Thyroid gland (tissue), 4 donors: Measurements from ENCODE around the gene ZNF593. TPM values are rescaled to one million over a fixed set of nuclear protein-coding genes. Genes with fewer than 3 reads are reported as not detected.

Experiments
- DNase-seq, 2 donors: peaks; one replicate each; pipeline ENCODE4 v3.0.0-alpha.2; 2019
- H3K27ac ChIP-seq, 3 donors: fragments of 200-600 bp; sonication (generic); 1 replicate in 2 of 3; 2 replicates in 1 of 3; pipeline ENCODE4 v1.5.1; 2016 to 2019; ENCODE audit warnings: mild to moderate bottlenecking in 1 of 3, moderate library complexity in 1 of 3
- H3K27me3 ChIP-seq: fragments of 200-600 bp; sonication (generic); one replicate; pipeline ENCODE4 v1.5.1; 2019
- H3K36me3 ChIP-seq, 2 donors: fragments of 200-600 bp; sonication (generic); one replicate each; pipeline ENCODE4 v1.5.1; 2016 to 2019
- H3K4me1 ChIP-seq, 2 donors: fragments of 200-600 bp; sonication (generic); one replicate each; pipeline ENCODE4 v1.5.1; 2017 to 2019
- H3K4me3 ChIP-seq, 3 donors: fragments of 200-600 bp; sonication (generic); replicated peaks in 1 of 3; 1 replicate in 2 of 3; 2 replicates in 1 of 3; pipeline ENCODE4 v1.5.1; 2016; ENCODE audit warnings: mild to moderate bottlenecking in 1 of 3
- H3K9me3 ChIP-seq: fragments of 200-600 bp; sonication (generic); one replicate; pipeline ENCODE4 v1.5.1; 2017
- POLR2A ChIP-seq, 2 donors: fragments of 450-650 bp; IDR thresholded peaks; one replicate each; pipeline ENCODE4 v1.6.1; 2017; ENCODE audit warnings: antibody characterized with exemption in 2 of 2, mild to moderate bottlenecking in 2 of 2, moderate library complexity in 1 of 2
- WGBS, 2 donors: methylation state at CpG; one replicate each; pipeline ENCODE4 v1.1.5; 2017; 5-methylcytosine and 5-hydroxymethylcytosine counted together
- intact Hi-C: fragments of 100-400 bp; cut with DNase I; formaldehyde crosslinking; loops from one replicate; pipeline ENCODE4 v1.15.1; 2023
- total RNA-seq, 4 donors: library from RNA; depleted of rRNA; stranded (reverse); fragments of >200 nt; gene quantifications; one replicate each; pipeline ENCODE4 v1.2.3, GENCODE V29; 2016
- TF ChIP-seq, protein P1 (sequence below), 6 experiments: fragments of 200-600 bp in 3 of 6; fragments of 450-650 bp in 3 of 6; sonication (generic) in 3 of 6; IDR thresholded peaks; one replicate each; pipeline ENCODE4 v1.5.1; 2016 to 2019; ENCODE audit warnings: antibody characterized with exemption in 6 of 6, mild to moderate bottlenecking in 2 of 6, inconsistent platforms in 1 of 6, moderate library complexity in 1 of 6

The ZNF593 gene
- total RNA-seq, 4 donors from 2014 or later: 18.3 to 65.8 (median 27.3) TPM

DNA sequence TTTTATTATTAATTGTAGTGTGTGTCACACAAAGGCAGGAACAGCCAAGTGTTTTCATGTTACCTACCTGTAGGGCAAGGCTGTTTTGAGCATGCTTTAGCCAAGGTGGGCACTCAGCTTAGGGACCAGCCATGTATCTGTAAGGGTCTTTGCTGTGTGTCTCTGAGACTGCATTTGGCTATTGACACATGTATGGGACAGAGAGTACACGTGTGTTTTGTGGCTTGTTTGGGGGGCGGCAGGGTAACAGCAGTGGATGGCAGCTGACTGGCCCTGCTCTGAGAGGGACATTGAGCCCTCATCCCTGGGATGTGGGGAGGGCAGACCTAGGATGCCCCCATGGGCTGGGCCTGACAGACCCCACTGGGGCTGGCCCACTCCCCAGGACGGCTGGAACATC lies 27.6 kb downstream of the ZNF593 start:
- DNase-seq: no peak
- H3K27ac ChIP-seq: no peak overlapping the region
- H3K9me3 ChIP-seq: no peaks in the 10 kb centered on the region
- TF ChIP-seq POLR2A (IDR thresholded peaks at IDR 0.05): no peak
- TF ChIP-seq, protein P1, sequence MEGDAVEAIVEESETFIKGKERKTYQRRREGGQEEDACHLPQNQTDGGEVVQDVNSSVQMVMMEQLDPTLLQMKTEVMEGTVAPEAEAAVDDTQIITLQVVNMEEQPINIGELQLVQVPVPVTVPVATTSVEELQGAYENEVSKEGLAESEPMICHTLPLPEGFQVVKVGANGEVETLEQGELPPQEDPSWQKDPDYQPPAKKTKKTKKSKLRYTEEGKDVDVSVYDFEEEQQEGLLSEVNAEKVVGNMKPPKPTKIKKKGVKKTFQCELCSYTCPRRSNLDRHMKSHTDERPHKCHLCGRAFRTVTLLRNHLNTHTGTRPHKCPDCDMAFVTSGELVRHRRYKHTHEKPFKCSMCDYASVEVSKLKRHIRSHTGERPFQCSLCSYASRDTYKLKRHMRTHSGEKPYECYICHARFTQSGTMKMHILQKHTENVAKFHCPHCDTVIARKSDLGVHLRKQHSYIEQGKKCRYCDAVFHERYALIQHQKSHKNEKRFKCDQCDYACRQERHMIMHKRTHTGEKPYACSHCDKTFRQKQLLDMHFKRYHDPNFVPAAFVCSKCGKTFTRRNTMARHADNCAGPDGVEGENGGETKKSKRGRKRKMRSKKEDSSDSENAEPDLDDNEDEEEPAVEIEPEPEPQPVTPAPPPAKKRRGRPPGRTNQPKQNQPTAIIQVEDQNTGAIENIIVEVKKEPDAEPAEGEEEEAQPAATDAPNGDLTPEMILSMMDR (IDR thresholded peaks at IDR 0.05): no peak
- no peak overlapping the region for H3K4me3 ChIP-seq
- H3K27me3 ChIP-seq: no peaks in the 10 kb centered on the region
- no peaks in the 10 kb centered on the region for H3K4me1 ChIP-seq
- intact Hi-C loops: no loop called here
- no peaks in the 10 kb centered on the region for H3K36me3 ChIP-seq
- WGBS, 2 donors: 90 to 92% methylated on average over 3 of the region's 3 CpGs

GRCh38 chr1:26197813-26198212 lies 28.1 kb downstream of the ZNF593 start:
- Histone ChIP-seq H3K36me3 (no peaks in the 10 kb centered on the region), H3K27ac (no peak overlapping the region), H3K9me3 (no peaks in the 10 kb centered on the region), H3K4me1 (no peaks in the 10 kb centered on the region), H3K27me3 (no peaks in the 10 kb centered on the region), H3K4me3 (no peak overlapping the region)
- no peak for DNase-seq
- 74 to 84% methylated on average over 7 to 11 of the region's 11 CpGs for WGBS, 2 donors
- intact Hi-C loops: no loop called here
- TF ChIP-seq, protein P1 (IDR thresholded peaks at IDR 0.05): no peak
- TF ChIP-seq POLR2A (IDR thresholded peaks at IDR 0.05): no peak

GRCh38 chr1:26200413-26200812 lies 30.7 kb downstream of the ZNF593 start:
- intact Hi-C loops: no loop called here
- no peaks in the 10 kb centered on the region for H3K27me3 ChIP-seq
- no peak overlapping the region for H3K4me3 ChIP-seq
- H3K36me3 ChIP-seq: no peaks in the 10 kb centered on the region
- H3K9me3 ChIP-seq: no peaks in the 10 kb centered on the region
- no peak overlapping the region for H3K27ac ChIP-seq
- TF ChIP-seq, protein P1 (IDR thresholded peaks at IDR 0.05): no peak
- no peak for TF ChIP-seq POLR2A (IDR thresholded peaks at IDR 0.05)
- no peaks in the 10 kb centered on the region for H3K4me1 ChIP-seq
- 81 to 95% methylated on average over 4 to 5 of the region's 5 CpGs for WGBS, 2 donors
- no peak for DNase-seq

- TF ChIP-seq, protein P1 (IDR thresholded peaks at IDR 0.05): no peak
- TF ChIP-seq POLR2A (IDR thresholded peaks at IDR 0.05): no peak
- Histone ChIP-seq H3K9me3 (no peaks in the 10 kb centered on the region), H3K4me1 (no peaks in the 10 kb centered on the region), H3K27ac (no peak overlapping the region), H3K36me3 (no peaks in the 10 kb centered on the region), H3K27me3 (no peaks in the 10 kb centered on the region), H3K4me3 (no peak overlapping the region)
- DNase-seq: no peak
- intact Hi-C loops: no loop called here
- 65 to 76% methylated on average over 5 to 9 of the region's 9 CpGs for WGBS, 2 donors
These were observed 34.1 kb downstream of the ZNF593 start for GRCh38 chr1:26203642-26204318.

DNA sequence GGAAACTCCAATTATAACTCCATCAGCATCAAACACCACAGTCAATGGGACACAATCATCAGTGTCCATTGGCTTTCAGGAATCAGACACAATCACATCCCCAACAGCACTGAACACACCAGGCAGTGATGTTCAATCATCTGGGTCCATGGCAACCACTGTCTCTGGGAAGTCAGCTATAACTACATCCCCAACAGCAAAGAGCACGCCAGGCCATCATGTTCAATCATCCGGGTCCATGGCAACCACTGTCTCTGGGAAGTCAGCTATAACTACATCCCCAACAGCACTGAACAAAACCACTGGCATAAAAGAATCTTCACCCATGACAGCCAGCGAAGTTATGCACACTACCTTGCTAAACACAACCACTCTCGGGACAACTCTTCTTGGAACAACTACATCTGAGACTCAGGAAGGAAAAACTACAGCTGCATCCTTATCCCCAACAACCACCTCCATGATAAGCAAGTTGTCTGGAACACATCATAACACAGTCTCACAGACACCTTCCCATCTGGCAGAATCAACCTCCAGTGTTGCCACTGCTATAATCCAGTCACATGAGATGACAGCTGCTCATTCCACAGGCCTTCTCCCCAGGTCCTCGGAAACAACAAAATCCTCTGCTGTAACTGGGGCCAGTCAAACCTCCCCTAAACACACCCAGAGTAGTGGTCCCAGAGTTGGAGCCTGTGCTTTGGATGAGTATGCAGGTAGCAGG lies 40.6 kb downstream of the ZNF593 start:
- no peak for TF ChIP-seq POLR2A (IDR thresholded peaks at IDR 0.05)
- TF ChIP-seq, protein P1 (IDR thresholded peaks at IDR 0.05): no peak
- Histone ChIP-seq H3K9me3 (no peaks in the 10 kb centered on the region), H3K36me3 (no peaks in the 10 kb centered on the region), H3K4me1 (peaks cover 3 to 4% of the 10 kb centered on the region in 2 donors), H3K27me3 (no peaks in the 10 kb centered on the region), H3K4me3 (no peak overlapping the region), H3K27ac (no peak overlapping the region)
- intact Hi-C loops: no loop called here
- 88 to 89% methylated on average over 5 of the region's 5 CpGs for WGBS, 2 donors
- DNase-seq: no peak
